Measurements from ENCODE around the gene TJP1.

DNA sequence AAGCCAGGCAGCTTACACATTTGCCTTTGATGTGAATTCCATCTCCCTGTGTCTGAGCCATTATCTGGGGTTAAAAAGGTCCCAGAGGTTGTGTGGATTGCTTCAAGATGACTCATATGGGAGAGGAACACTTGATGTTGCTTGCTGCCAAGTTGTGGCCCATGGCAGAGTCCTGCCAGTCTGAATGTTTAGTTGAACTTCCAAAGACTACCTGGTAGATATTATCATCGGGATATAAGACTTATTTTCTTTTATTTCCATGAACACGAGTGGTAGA, 85.6 kb downstream of the TJP1 start:
- TF ChIP-seq CTCF (IDR thresholded peaks at IDR 0.05) (no peak), POLR2A (IDR thresholded peaks at IDR 0.05) (no peak)
